Measurements from ENCODE around the gene SPEF1.

SPEF1 gene

GRCh38 chr20:3786126-3786484 lies 4.9 kb upstream of the SPEF1 start:
- Histone ChIP-seq H3K9me3 (ENCODE audit: control insufficient read depth, insufficient read depth, low read length) (no peaks in the 10 kb centered on the region), H3K27me3 (ENCODE audit: control insufficient read depth, insufficient read depth, low read length) (no peaks in the 10 kb centered on the region; the same call in 1 of the 2 replicates), H3K36me3 (ENCODE audit: control insufficient read depth, insufficient read depth, low read length) (peaks cover 3% of the 10 kb centered on the region; the same call in 1 of the 2 replicates), H3K4me3 (ENCODE audit: low read depth, low read length) (peak overlapping the region; percentile 83), H3K4me1 (ENCODE audit: control insufficient read depth, insufficient read depth, low read length) (no peaks in the 10 kb centered on the region), H3K9ac (ENCODE audit: low read depth, low read length) (peak overlapping the region; percentile 58; the same call in 1 of the 2 replicates), H3K27ac (ENCODE audit: low read depth, low read length) (peak overlapping the region; percentile 47)

- no peaks in the 10 kb centered on the region for H3K9me3 ChIP-seq (ENCODE audit: control insufficient read depth, insufficient read depth, low read length)
- H3K4me3 ChIP-seq (ENCODE audit: low read depth, low read length): peak overlapping the region; percentile 83
- peaks cover 3% of the 10 kb centered on the region for H3K27me3 ChIP-seq (ENCODE audit: control insufficient read depth, insufficient read depth, low read length)
- peaks cover 3% of the 10 kb centered on the region; the same call in 1 of the 2 replicates for H3K36me3 ChIP-seq (ENCODE audit: control insufficient read depth, insufficient read depth, low read length)
- H3K9ac ChIP-seq (ENCODE audit: low read depth, low read length): peak overlapping the region; percentile 58; the same call in 1 of the 2 replicates
- H3K4me1 ChIP-seq (ENCODE audit: control insufficient read depth, insufficient read depth, low read length): no peaks in the 10 kb centered on the region
- peak overlapping the region; percentile 47 for H3K27ac ChIP-seq (ENCODE audit: low read depth, low read length)
Observed at GRCh38 chr20:3785240-3786125, 4.2 kb upstream of the SPEF1 start.

GRCh38 chr20:3784863-3785239 lies 3.6 kb upstream of the SPEF1 start:
- Histone ChIP-seq H3K36me3 (ENCODE audit: control insufficient read depth, insufficient read depth, low read length) (peaks cover 3% of the 10 kb centered on the region; the same call in 1 of the 2 replicates), H3K27ac (ENCODE audit: low read depth, low read length) (no peak overlapping the region), H3K27me3 (ENCODE audit: control insufficient read depth, insufficient read depth, low read length) (peaks cover 7% of the 10 kb centered on the region), H3K9ac (ENCODE audit: low read depth, low read length) (no peak overlapping the region), H3K9me3 (ENCODE audit: control insufficient read depth, insufficient read depth, low read length) (no peaks in the 10 kb centered on the region), H3K4me3 (ENCODE audit: low read depth, low read length) (no peak overlapping the region), H3K4me1 (ENCODE audit: control insufficient read depth, insufficient read depth, low read length) (no peaks in the 10 kb centered on the region)

- no peak overlapping the region for H3K4me3 ChIP-seq (ENCODE audit: low read depth, low read length)
- no peaks in the 10 kb centered on the region for H3K4me1 ChIP-seq (ENCODE audit: control insufficient read depth, insufficient read depth, low read length)
- no peak overlapping the region for H3K9ac ChIP-seq (ENCODE audit: low read depth, low read length)
- peaks cover 3% of the 10 kb centered on the region; the same call in 1 of the 2 replicates for H3K36me3 ChIP-seq (ENCODE audit: control insufficient read depth, insufficient read depth, low read length)
- H3K27me3 ChIP-seq (ENCODE audit: control insufficient read depth, insufficient read depth, low read length): peaks cover 12% of the 10 kb centered on the region
- H3K9me3 ChIP-seq (ENCODE audit: control insufficient read depth, insufficient read depth, low read length): no peaks in the 10 kb centered on the region
- no peak overlapping the region for H3K27ac ChIP-seq (ENCODE audit: low read depth, low read length)
Observed at GRCh38 chr20:3784216-3784853, 3.1 kb upstream of the SPEF1 start.

GRCh38 chr20:3783511-3784195 lies 2.4 kb upstream of the SPEF1 start:
- H3K27me3 ChIP-seq (ENCODE audit: control insufficient read depth, insufficient read depth, low read length): peaks cover 19% of the 10 kb centered on the region
- peaks cover 3% of the 10 kb centered on the region; the same call in 1 of the 2 replicates for H3K36me3 ChIP-seq (ENCODE audit: control insufficient read depth, insufficient read depth, low read length)
- H3K27ac ChIP-seq (ENCODE audit: low read depth, low read length): no peak overlapping the region
- no peak overlapping the region for H3K4me3 ChIP-seq (ENCODE audit: low read depth, low read length)
- peaks cover 1% of the 10 kb centered on the region; the same call in 1 of the 2 replicates for H3K4me1 ChIP-seq (ENCODE audit: control insufficient read depth, insufficient read depth, low read length)
- H3K9ac ChIP-seq (ENCODE audit: low read depth, low read length): no peak overlapping the region
- H3K9me3 ChIP-seq (ENCODE audit: control insufficient read depth, insufficient read depth, low read length): no peaks in the 10 kb centered on the region

- peaks cover 3% of the 10 kb centered on the region; the same call in 1 of the 2 replicates for H3K36me3 ChIP-seq (ENCODE audit: control insufficient read depth, insufficient read depth, low read length)
- peaks cover 24% of the 10 kb centered on the region for H3K27me3 ChIP-seq (ENCODE audit: control insufficient read depth, insufficient read depth, low read length)
- H3K4me1 ChIP-seq (ENCODE audit: control insufficient read depth, insufficient read depth, low read length): peaks cover 6% of the 10 kb centered on the region
- H3K9ac ChIP-seq (ENCODE audit: low read depth, low read length): no peak overlapping the region
- no peak overlapping the region for H3K27ac ChIP-seq (ENCODE audit: low read depth, low read length)
- H3K4me3 ChIP-seq (ENCODE audit: low read depth, low read length): no peak overlapping the region
- H3K9me3 ChIP-seq (ENCODE audit: control insufficient read depth, insufficient read depth, low read length): no peaks in the 10 kb centered on the region
Observed at GRCh38 chr20:3783068-3783489, 1.8 kb upstream of the SPEF1 start.

- Histone ChIP-seq H3K9ac (ENCODE audit: low read depth, low read length) (no peak overlapping the region), H3K4me3 (ENCODE audit: low read depth, low read length) (no peak overlapping the region), H3K27me3 (ENCODE audit: control insufficient read depth, insufficient read depth, low read length) (peaks cover 24% of the 10 kb centered on the region), H3K27ac (ENCODE audit: low read depth, low read length) (no peak overlapping the region), H3K9me3 (ENCODE audit: control insufficient read depth, insufficient read depth, low read length) (no peaks in the 10 kb centered on the region), H3K4me1 (ENCODE audit: control insufficient read depth, insufficient read depth, low read length) (peaks cover 6% of the 10 kb centered on the region), H3K36me3 (ENCODE audit: control insufficient read depth, insufficient read depth, low read length) (peaks cover 3% of the 10 kb centered on the region; the same call in 1 of the 2 replicates)
Observed at GRCh38 chr20:3782597-3782996, 1.3 kb upstream of the SPEF1 start.

- no peak overlapping the region for H3K4me3 ChIP-seq (ENCODE audit: low read depth, low read length)
- H3K9me3 ChIP-seq (ENCODE audit: control insufficient read depth, insufficient read depth, low read length): no peaks in the 10 kb centered on the region
- H3K9ac ChIP-seq (ENCODE audit: low read depth, low read length): no peak overlapping the region
- H3K36me3 ChIP-seq (ENCODE audit: control insufficient read depth, insufficient read depth, low read length): no peaks in the 10 kb centered on the region
- H3K4me1 ChIP-seq (ENCODE audit: control insufficient read depth, insufficient read depth, low read length): peaks cover 10% of the 10 kb centered on the region
- H3K27me3 ChIP-seq (ENCODE audit: control insufficient read depth, insufficient read depth, low read length): peaks cover 44% of the 10 kb centered on the region
- H3K27ac ChIP-seq (ENCODE audit: low read depth, low read length): no peak overlapping the region
Observed at GRCh38 chr20:3778976-3779375, 2.3 kb downstream of the SPEF1 start.

GRCh38 chr20:3777716-3778629 lies 3.3 kb downstream of the SPEF1 start:
- H3K4me1 ChIP-seq (ENCODE audit: control insufficient read depth, insufficient read depth, low read length): peaks cover 10% of the 10 kb centered on the region
- no peaks in the 10 kb centered on the region for H3K9me3 ChIP-seq (ENCODE audit: control insufficient read depth, insufficient read depth, low read length)
- H3K36me3 ChIP-seq (ENCODE audit: control insufficient read depth, insufficient read depth, low read length): no peaks in the 10 kb centered on the region
- H3K4me3 ChIP-seq (ENCODE audit: low read depth, low read length): peak overlapping the region; percentile 69
- peak overlapping the region; percentile 32; the same call in 1 of the 2 replicates for H3K9ac ChIP-seq (ENCODE audit: low read depth, low read length)
- H3K27ac ChIP-seq (ENCODE audit: low read depth, low read length): no peak overlapping the region
- peaks cover 44% of the 10 kb centered on the region for H3K27me3 ChIP-seq (ENCODE audit: control insufficient read depth, insufficient read depth, low read length)

- H3K4me3 ChIP-seq (ENCODE audit: low read depth, low read length): peak overlapping the region; percentile 69
- peaks cover 44% of the 10 kb centered on the region for H3K27me3 ChIP-seq (ENCODE audit: control insufficient read depth, insufficient read depth, low read length)
- peaks cover 10% of the 10 kb centered on the region for H3K4me1 ChIP-seq (ENCODE audit: control insufficient read depth, insufficient read depth, low read length)
- no peaks in the 10 kb centered on the region for H3K9me3 ChIP-seq (ENCODE audit: control insufficient read depth, insufficient read depth, low read length)
- H3K9ac ChIP-seq (ENCODE audit: low read depth, low read length): no peak overlapping the region
- H3K27ac ChIP-seq (ENCODE audit: low read depth, low read length): no peak overlapping the region
- H3K36me3 ChIP-seq (ENCODE audit: control insufficient read depth, insufficient read depth, low read length): no peaks in the 10 kb centered on the region
Observed at GRCh38 chr20:3777381-3777715, 3.9 kb downstream of the SPEF1 start.

All from HUES48 (cell line).